Mesodermal cell (in vitro differentiated cells): ENCODE data around the gene GATA6.

Source experiments
- H3K27ac ChIP-seq: 2 replicates; pipeline ENCODE4 v1.7.0; 2013; ENCODE audit warnings: mild to moderate bottlenecking, low read depth, low read length, moderate library complexity; ENCODE audit not compliant: severe bottlenecking
- H3K36me3 ChIP-seq: 2 replicates; pipeline ENCODE4 v1.7.1; 2013; ENCODE audit warnings: mild to moderate bottlenecking, low read length, moderate library complexity; ENCODE audit not compliant: control insufficient read depth, insufficient read depth
- H3K4me1 ChIP-seq: one replicate; pipeline ENCODE4 v1.7.1; 2013; ENCODE audit warnings: mild to moderate bottlenecking, low read length; ENCODE audit not compliant: insufficient read depth, control insufficient read depth, poor library complexity, severe bottlenecking
- H3K4me3 ChIP-seq: 2 replicates; pipeline ENCODE4 v1.7.0; 2013; ENCODE audit warnings: low read length, control low read depth, mild to moderate bottlenecking; ENCODE audit not compliant: insufficient read depth, poor library complexity, severe bottlenecking; ENCODE audit errors: extremely low read depth
- H3K9me3 ChIP-seq: 2 replicates; pipeline ENCODE4 v1.7.1; 2013; ENCODE audit warnings: mild to moderate bottlenecking, low read length, moderate library complexity; ENCODE audit not compliant: control insufficient read depth
- WGBS, 2 experiments: methylation state at CpG; one replicate each; pipeline ENCODE4 v1.1.5; 2013; ENCODE audit warnings: missing lambda C conversion rate in 2 of 2; ENCODE audit not compliant: insufficient coverage in 2 of 2; 5-methylcytosine and 5-hydroxymethylcytosine counted together

Gene GATA6

GRCh38 chr18:22223965-22224322 is 54.6 kb downstream of the GATA6 start:
- Histone ChIP-seq H3K4me1 (peaks cover 14% of the 10 kb centered on the region), H3K36me3 (no peaks in the 10 kb centered on the region)
- no CpG with 5 or more reads among the region's 1 CpG for WGBS, 2 experiments

GRCh38 chr18:22224339-22224738 is 55.0 kb downstream of the GATA6 start:
- Histone ChIP-seq H3K27ac (no peak overlapping the region), H3K4me1 (peaks cover 14% of the 10 kb centered on the region), H3K36me3 (no peaks in the 10 kb centered on the region), H3K9me3 (no peaks in the 10 kb centered on the region), H3K4me3 (no peak overlapping the region)
- WGBS, 2 experiments = 83% methylated on average over 1 of the region's 1 CpG; no CpG with 5 or more reads in 1 of the 2 experiments

More at GRCh38 chr18:22223965-22224322, 54.6 kb downstream of the GATA6 start:
- Histone ChIP-seq H3K4me3 (no peak overlapping the region), H3K9me3 (no peaks in the 10 kb centered on the region), H3K27ac (no peak overlapping the region)

GRCh38 chr18:22226801-22227200 is 57.4 kb downstream of the GATA6 start:
- Histone ChIP-seq H3K36me3 (no peaks in the 10 kb centered on the region), H3K4me3 (no peak overlapping the region), H3K9me3 (no peaks in the 10 kb centered on the region), H3K4me1 (peaks cover 14% of the 10 kb centered on the region), H3K27ac (no peak overlapping the region)
- WGBS, 2 experiments = 76 to 90% methylated on average over 4 of the region's 4 CpGs

- Histone ChIP-seq H3K4me1 (peaks cover 5% of the 10 kb centered on the region), H3K9me3 (no peaks in the 10 kb centered on the region), H3K4me3 (no peak overlapping the region), H3K36me3 (no peaks in the 10 kb centered on the region), H3K27ac (no peak overlapping the region)
- WGBS, 2 experiments = 85 to 93% methylated on average over 2 of the region's 2 CpGs
Measured at GRCh38 chr18:22228976-22229375, 59.6 kb downstream of the GATA6 start.

DNA sequence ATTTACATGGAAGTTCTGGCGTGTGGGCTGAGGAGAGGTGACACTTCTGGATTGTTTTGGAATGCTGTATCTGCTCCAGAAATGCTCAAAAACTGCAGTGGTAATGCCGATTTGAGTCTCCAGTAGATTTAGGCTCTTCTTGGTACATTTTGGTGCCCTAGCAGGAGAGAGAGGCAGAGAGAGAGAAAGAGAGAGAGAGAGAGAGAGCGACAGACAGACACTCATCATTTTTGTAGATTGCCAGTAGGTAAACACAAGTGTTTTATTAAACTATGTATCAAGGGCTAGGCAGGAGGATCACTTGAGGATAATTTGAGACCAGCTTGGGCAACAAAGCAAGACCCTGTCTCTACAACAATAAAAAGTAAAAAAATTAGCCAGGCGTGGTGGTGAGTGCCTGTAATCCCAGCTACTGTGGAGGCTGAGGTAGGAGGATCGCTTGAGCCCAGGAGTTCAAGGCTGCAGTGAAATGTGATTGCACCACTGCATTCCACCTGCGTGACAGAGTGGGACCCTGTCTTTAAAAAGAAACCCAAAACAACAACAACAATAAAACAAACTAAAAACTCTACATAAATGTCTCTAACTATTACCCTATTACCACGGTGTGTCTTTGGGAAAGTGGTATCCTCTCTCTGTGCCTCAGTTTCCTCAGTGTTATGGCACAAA is 60.2 kb downstream of the GATA6 start:
- Histone ChIP-seq H3K9me3 (no peaks in the 10 kb centered on the region), H3K36me3 (no peaks in the 10 kb centered on the region), H3K4me1 (no peaks in the 10 kb centered on the region), H3K4me3 (no peak overlapping the region), H3K27ac (no peak overlapping the region)
- WGBS, 2 experiments = 86 to 92% methylated on average over 4 of the region's 7 CpGs

GRCh38 chr18:22230471-22230945 is 61.1 kb downstream of the GATA6 start:
- Histone ChIP-seq H3K9me3 (no peaks in the 10 kb centered on the region), H3K36me3 (no peaks in the 10 kb centered on the region), H3K4me3 (no peak overlapping the region), H3K4me1 (no peaks in the 10 kb centered on the region), H3K27ac (no peak overlapping the region)
- WGBS, 2 experiments = 84 to 94% methylated on average over 7 to 11 of the region's 12 CpGs

DNA sequence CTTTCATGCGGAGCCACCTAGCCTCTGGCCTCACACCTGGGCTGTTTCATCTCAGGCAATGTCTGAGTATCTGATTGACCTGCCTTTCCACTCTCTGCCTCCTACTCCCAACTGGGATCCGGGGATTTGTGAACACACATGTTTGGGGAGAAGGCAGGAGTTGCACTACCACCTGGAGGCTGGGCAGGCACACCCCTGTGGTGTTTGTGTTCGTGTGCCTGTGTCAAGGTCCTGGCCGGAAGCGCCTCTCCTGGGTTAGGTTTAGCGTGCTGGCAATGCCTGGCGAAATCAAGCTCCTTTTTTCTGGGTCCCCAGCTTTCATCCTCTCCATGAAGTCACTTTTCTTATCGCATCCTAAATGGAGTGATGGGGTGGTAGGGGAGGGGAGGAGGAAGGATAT is 63.9 kb downstream of the GATA6 start:
- no peak overlapping the region for H3K27ac ChIP-seq
- 76 to 80% methylated on average over 2 to 3 of the region's 8 CpGs for WGBS, 2 experiments
- no peak overlapping the region for H3K4me3 ChIP-seq
- no peaks in the 10 kb centered on the region for H3K4me1 ChIP-seq
- H3K9me3 ChIP-seq = no peaks in the 10 kb centered on the region
- no peaks in the 10 kb centered on the region for H3K36me3 ChIP-seq

- H3K36me3 ChIP-seq = no peaks in the 10 kb centered on the region
- 96 to 100% methylated on average over 2 to 6 of the region's 6 CpGs for WGBS, 2 experiments
- no peak overlapping the region for H3K27ac ChIP-seq
- no peak overlapping the region for H3K4me3 ChIP-seq
- no peaks in the 10 kb centered on the region for H3K9me3 ChIP-seq
- no peaks in the 10 kb centered on the region for H3K4me1 ChIP-seq
Measured at GRCh38 chr18:22238036-22238435, 68.6 kb downstream of the GATA6 start.

DNA sequence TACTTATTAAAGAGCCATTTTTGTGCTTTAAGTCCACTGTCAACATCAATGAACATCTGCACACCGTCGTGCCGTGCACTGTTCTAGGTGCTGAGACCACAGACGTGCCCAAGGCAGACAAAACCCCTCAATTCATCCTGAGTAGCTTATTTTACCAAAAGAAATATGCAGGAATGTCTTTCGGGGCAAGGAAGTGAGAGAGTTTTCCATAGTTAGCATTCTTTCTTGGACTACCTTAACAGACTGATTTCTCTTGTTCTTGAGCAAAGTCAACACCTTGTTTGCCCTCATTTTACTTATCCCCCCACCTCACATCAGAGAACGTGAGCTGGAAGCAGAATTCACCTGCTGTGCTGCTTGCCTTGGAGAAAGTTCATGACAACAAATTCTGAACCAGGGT is 69.3 kb downstream of the GATA6 start:
- Histone ChIP-seq H3K27ac (no peak overlapping the region), H3K4me1 (no peaks in the 10 kb centered on the region), H3K36me3 (no peaks in the 10 kb centered on the region), H3K9me3 (no peaks in the 10 kb centered on the region), H3K4me3 (no peak overlapping the region)
- WGBS, 2 experiments = 82% methylated on average over 5 of the region's 6 CpGs; no CpG with 5 or more reads in 1 of the 2 experiments

DNA sequence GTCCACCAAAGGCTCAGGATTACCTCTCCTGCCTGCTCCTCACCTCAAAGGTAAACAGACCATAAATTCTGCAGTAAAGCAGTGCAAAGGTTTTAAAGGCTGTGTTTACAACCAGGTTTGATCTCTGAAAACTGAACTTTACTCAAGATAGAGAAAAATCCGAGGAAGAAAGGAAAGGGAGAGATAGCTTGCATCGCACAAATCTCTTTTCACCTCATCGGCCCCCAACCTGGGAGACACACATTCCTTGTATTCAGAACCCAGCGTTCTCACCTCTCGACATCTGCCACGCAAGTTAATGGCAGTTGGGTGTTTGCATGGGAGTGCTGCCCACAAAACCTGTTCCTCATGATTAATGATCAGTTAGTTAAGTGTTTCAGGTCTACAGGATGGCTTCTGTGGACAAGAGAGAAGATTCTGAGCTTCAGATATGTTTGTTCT is 72.6 kb downstream of the GATA6 start:
- Histone ChIP-seq H3K36me3 (no peaks in the 10 kb centered on the region), H3K9me3 (no peaks in the 10 kb centered on the region), H3K27ac (no peak overlapping the region), H3K4me3 (no peak overlapping the region), H3K4me1 (no peaks in the 10 kb centered on the region)
- WGBS, 2 experiments = 87 to 88% methylated on average over 3 to 4 of the region's 6 CpGs

DNA sequence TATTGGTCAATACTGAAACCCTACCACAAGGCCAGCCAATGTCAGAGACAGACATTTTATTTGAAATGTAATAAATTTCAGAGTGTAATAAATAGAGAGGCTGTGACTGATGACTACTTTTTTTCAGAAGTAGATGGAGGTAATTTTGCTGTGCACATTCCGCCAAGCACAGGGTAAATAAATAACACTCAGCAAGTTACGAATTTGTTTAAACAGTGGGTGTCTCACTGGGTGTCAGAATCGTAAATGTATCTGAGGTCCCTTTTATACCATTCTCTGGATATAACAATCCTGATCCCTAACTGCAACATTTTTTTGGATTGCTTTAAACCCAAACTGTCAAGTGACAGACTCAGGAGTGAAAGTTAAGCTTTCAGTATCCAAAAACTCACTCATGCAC is 74.1 kb downstream of the GATA6 start:
- no peaks in the 10 kb centered on the region for H3K36me3 ChIP-seq
- H3K4me1 ChIP-seq = no peaks in the 10 kb centered on the region
- no peak overlapping the region for H3K27ac ChIP-seq
- no peaks in the 10 kb centered on the region for H3K9me3 ChIP-seq
- 90 to 100% methylated on average over 3 of the region's 3 CpGs for WGBS, 2 experiments
- no peak overlapping the region for H3K4me3 ChIP-seq
